HG02623 (cell line): ENCODE data around the gene JAKMIP1.
"Not testable (repeated sequence)": the region's sequence is repeated elsewhere in the genome, so short reads cannot be mapped to it uniquely, and the experiment has no call there.

Source experiments
- ATAC-seq: cut with Tn5 transposase; IDR thresholded peaks from one replicate; pipeline ENCODE4 v1.9.1; 2021; ENCODE audit warnings: moderate library complexity; ENCODE audit not compliant: unreplicated experiment

Gene JAKMIP1

GRCh38 chr4:6150046-6150735 lies 50.2 kb downstream of the JAKMIP1 start:
- ATAC-seq, result no peak

- ATAC-seq, result no peak
Measured at GRCh38 chr4:6148506-6149205, 51.7 kb downstream of the JAKMIP1 start.

DNA sequence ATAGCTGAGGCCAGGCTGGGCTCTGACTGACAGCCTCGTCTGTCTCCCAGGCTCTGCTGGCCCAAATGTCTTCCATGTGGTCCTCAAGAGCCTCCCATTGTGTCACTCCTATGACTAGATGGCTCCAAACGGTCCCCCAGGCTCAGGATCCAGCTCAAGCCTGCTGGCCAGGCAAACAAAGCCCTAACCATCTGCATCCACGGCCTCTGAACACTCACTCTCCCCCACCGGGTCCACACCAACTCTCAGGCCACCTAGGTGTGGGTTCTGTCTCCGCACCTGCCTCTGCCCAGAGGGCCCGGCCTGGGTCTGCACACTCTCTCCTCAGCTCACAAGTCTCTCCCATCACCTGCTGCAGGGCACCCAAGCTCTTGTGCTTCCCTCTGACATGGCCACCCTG lies 52.9 kb downstream of the JAKMIP1 start:
- no peak for ATAC-seq

- no peak for ATAC-seq
Measured at GRCh38 chr4:6143603-6144181, 56.7 kb downstream of the JAKMIP1 start.

- no peak for ATAC-seq
Measured at GRCh38 chr4:6142935-6143602, 57.3 kb downstream of the JAKMIP1 start.

DNA sequence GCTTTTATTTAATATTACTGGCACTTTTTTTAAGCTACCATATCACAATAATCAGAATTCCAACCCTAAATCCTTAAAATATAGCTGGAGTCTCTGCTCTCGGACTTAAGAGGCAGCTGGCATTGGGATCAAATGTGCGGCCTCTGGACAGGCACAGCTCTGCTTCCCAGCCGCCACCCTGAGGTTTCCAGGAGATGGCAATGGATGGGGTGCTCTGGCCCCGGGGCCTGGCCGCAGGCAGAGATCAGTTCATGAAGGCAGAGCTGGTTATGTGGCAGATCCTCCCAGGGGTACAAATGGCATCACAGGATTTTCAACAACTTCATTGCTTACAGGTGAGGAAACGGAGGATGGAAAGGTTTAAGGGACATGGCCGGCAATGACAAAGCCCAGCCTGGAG lies 57.8 kb downstream of the JAKMIP1 start:
- ATAC-seq, result no peak

DNA sequence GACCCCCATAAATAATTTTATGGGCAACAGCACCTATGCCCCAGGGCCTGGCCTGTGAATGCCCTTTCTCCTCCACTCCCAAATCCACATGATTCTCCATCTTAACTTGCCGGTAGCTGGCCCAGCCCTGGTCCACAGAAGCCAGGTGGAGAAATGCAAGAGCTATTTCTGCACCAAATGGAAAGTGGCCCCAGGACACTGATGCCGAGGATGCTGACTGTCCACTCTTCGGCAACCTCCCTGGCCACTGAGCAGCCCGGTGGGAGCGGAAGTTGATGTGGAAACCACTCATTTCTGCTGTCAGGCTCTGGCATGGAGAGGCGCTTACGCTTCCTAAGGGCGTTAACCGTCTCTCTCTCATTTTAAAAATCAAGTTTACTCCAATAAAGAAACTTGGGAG lies 58.8 kb downstream of the JAKMIP1 start:
- ATAC-seq, result no peak

DNA sequence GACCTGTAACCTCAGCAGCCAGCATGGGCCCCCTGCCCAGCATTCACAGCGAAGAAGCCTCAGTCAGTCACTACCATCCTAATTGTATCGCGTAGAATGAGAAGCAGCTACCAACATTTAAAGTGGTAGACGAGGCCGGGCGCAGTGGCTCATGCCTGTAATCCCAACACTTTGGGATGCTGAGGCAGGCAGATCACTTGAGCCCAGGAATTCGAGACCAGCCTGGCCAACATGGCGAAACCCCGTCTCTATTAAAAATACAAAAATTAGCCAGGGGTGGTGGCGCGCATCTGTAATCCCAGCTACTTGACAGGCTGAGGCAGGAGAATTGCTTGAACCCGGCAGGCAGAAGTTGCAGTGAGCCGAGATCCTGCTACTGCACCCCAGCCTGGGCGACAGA lies 59.3 kb downstream of the JAKMIP1 start:
- not testable (repeated sequence) for ATAC-seq

DNA sequence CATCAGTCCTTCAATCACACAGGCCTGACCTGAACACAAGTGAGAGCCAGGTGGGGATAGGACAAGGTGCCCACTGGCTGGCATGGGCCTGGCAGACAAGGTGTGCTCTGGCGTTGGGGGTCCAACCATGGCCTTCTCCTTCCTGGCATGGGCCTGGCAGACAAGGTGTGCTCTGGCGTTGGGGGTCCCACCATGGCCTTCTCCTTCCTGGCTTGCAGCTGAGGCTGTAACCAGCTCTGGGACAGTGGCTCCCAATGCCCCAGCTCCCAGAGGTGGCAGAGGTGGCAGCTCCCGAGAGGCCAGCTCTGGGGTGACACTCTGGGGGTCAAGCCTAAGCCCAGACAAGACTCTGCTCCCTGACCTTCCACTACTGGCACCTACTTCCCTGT lies 62.6 kb downstream of the JAKMIP1 start:
- no peak for ATAC-seq

GRCh38 chr4:6137027-6137746 lies 63.2 kb downstream of the JAKMIP1 start:
- ATAC-seq, result no peak

DNA sequence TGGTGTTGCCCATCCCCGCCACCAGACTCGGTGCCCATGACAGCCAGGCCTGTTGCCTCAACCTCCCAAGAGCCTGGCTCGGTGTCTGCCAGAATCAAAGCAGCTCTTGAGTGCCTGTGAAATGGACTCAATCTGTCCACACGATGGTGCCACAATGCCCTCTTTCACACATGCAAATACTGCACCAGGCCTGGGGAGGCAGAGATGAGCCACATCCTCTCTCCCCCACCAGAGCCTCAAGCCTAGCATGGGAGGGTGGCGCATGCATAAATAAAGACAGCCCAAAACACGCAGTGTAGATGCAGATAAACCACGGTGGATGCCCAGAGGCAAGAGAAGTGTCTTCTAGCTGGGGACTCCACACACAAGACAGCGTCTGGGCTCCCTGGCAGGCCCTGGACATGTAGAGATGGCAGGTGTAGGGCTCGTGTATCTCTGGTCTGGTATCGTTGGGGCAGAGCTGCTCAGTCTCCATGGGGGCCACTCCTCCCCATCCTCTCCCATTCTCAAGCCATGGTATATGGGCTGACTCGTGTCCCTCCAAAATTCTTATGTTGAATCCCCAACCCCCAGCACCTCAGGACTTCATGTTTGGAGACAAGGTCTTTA lies 65.6 kb downstream of the JAKMIP1 start:
- ATAC-seq, result peak; percentile 87

- no peak for ATAC-seq
Measured at GRCh38 chr4:6132716-6133115, 67.6 kb downstream of the JAKMIP1 start.

- ATAC-seq, result no peak
Measured at GRCh38 chr4:6128221-6128850, 72.0 kb downstream of the JAKMIP1 start.

GRCh38 chr4:6126971-6127745 lies 73.2 kb downstream of the JAKMIP1 start:
- no peak for ATAC-seq

DNA sequence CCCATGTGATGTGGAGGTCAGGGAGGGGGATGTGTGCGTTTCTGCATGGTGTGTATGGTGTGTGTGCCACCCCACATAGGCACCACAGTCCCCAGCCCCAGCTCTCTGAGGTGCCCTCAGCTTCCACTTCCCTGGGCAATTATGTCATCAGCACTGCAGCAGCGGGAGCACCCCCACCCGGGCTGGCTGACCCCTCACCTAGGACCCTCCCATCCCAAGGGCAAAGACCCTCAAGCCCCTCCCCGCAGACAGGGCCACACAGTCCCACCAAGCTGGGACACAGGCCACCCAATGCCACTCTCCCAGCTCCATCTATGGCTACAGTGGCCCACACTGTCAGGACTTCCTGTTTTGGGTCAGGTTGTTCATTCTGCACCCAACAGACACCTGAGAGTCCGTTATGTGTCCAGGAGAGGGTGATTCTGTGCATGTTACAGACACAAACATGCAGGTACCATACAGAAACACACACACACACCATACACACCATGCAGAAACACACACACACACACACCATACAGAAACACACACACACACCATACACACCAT lies 75.2 kb downstream of the JAKMIP1 start:
- no peak for ATAC-seq

GRCh38 chr4:6124386-6125102 lies 75.8 kb downstream of the JAKMIP1 start:
- ATAC-seq, result no peak

DNA sequence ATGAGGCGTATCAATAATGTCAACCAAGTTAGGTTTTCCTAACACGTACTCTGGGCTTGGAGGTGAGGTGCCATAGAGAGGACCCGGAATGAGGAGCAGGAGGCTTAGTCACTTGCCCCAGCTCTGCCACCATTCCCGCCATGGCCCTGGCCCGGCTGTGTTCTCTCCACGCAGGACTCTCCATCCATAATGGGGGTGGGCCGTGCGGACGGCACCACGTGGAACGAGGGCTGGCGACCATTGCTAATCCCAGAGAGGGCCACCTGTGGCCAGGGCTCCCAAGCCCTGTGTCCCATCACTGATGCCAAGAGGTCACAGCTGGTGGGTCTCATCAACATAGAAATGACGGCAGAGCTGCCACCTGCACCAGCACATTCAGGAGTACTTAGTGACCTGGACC lies 76.4 kb downstream of the JAKMIP1 start:
- ATAC-seq, result no peak

- ATAC-seq, result no peak
Measured at GRCh38 chr4:6123541-6123940, 76.8 kb downstream of the JAKMIP1 start.

GRCh38 chr4:6123116-6123515 lies 77.2 kb downstream of the JAKMIP1 start:
- no peak for ATAC-seq
